ENCODE data around the gene MYH7B. TPM values are rescaled to one million over a fixed set of nuclear protein-coding genes. Genes with fewer than 3 reads are reported as not detected.

MYH7B gene
- total and polyA plus RNA-seq, 2 donors (not counting 3 experiments of a cell fraction or from before 2014, with no cell fraction given): 0.03 TPM; not detected in 1

DNA sequence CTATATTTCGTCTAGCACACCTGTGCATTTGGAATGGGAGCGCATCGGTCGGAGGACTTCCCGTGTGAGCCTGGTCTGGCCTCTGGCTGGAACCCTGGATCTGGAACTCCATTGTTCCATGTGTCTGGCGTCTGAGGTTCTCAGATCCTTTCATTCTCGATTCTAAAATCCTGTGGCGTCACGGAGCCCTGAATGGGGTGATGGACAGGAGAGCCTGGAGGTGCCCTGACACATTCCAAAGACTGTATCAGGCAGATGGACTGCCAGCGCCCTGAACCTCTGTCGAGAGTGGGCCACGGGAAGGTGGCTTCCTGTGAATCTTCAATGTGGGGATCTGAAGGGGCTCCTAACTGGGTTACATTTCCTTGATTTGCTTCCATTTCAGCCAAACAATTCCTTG lies 20.6 kb downstream of the MYH7B start:
- H3K27ac ChIP-seq (ENCODE audit: insufficient read depth, low read depth, low read length): no peak overlapping the region
- no peaks in the 10 kb centered on the region for H3K36me3 ChIP-seq (ENCODE audit: control insufficient read depth in 2 of 2, extremely low read depth in 1 of 2, insufficient read depth in 2 of 2, low read length in 2 of 2)
- dilution Hi-C loops (cut with MboI; ENCODE audit: extremely low pct_ligation_motif_present, low sequenced_read_pairs): no loop called here
- intact Hi-C loops (cut with micrococcal nuclease): no loop called here
- no peak for DNase-seq (ENCODE audit: low read depth, low spot score)
- no peaks in the 10 kb centered on the region for H3K27me3 ChIP-seq (ENCODE audit: control insufficient read depth in 2 of 2, insufficient read depth in 2 of 2, low read length in 2 of 2)
- H3K4me2 ChIP-seq (ENCODE audit: insufficient read depth, low read length): no peak overlapping the region
- FAIRE-seq: no peak
- ChIA-PET CTCF (interaction anchor here (1.8 to 1.9 kb wide), 2 partner anchors 20 to 102 kb away, joined by 4 to 7 read pairs; partner anchors contain the start of genes GSS and MYH7B), POLR2A (no interaction called here)
- no peak for TF ChIP-seq FOS (IDR thresholded peaks at IDR 0.05; ENCODE audit: borderline replicate concordance, insufficient read depth, low read length)
- no peak for TF ChIP-seq JUN (IDR thresholded peaks at IDR 0.05; ENCODE audit: borderline replicate concordance, insufficient read depth, insufficient read length, low read depth)
- TF ChIP-seq GATA2 (IDR thresholded peaks at IDR 0.05; ENCODE audit: insufficient read depth, insufficient read length, low read depth, low read length): no peak
- TF ChIP-seq EZH2 (IDR thresholded peaks at IDR 0.05; ENCODE audit: borderline replicate concordance, low read depth, low read length, severe bottlenecking): no peak
- no peak for TF ChIP-seq POLR2A (IDR thresholded peaks at IDR 0.05; ENCODE audit: low read depth, low read length)
- TF ChIP-seq POLR2AphosphoS5 (IDR thresholded peaks at IDR 0.05; ENCODE audit: insufficient read depth, low read depth, low read length): no peak
- no peak for TF ChIP-seq MYC (IDR thresholded peaks at IDR 0.05; ENCODE audit: low read depth, low read length)
- TF ChIP-seq, protein P1, sequence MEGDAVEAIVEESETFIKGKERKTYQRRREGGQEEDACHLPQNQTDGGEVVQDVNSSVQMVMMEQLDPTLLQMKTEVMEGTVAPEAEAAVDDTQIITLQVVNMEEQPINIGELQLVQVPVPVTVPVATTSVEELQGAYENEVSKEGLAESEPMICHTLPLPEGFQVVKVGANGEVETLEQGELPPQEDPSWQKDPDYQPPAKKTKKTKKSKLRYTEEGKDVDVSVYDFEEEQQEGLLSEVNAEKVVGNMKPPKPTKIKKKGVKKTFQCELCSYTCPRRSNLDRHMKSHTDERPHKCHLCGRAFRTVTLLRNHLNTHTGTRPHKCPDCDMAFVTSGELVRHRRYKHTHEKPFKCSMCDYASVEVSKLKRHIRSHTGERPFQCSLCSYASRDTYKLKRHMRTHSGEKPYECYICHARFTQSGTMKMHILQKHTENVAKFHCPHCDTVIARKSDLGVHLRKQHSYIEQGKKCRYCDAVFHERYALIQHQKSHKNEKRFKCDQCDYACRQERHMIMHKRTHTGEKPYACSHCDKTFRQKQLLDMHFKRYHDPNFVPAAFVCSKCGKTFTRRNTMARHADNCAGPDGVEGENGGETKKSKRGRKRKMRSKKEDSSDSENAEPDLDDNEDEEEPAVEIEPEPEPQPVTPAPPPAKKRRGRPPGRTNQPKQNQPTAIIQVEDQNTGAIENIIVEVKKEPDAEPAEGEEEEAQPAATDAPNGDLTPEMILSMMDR (IDR thresholded peaks at IDR 0.05; ENCODE audit: extremely low read depth in 1 of 2, insufficient read depth in 1 of 2, low read depth in 1 of 2, low read length in 2 of 2): no peak
- TF ChIP-seq, protein P2, sequence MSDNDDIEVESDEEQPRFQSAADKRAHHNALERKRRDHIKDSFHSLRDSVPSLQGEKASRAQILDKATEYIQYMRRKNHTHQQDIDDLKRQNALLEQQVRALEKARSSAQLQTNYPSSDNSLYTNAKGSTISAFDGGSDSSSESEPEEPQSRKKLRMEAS (IDR thresholded peaks at IDR 0.05; ENCODE audit: insufficient read depth, insufficient read length): no peak
- no peaks in the 10 kb centered on the region for H3K79me2 ChIP-seq (ENCODE audit: control insufficient read depth, insufficient read depth, low read length)
- no peak overlapping the region for H2AFZ ChIP-seq (ENCODE audit: low read depth, low read length)
- H3K9ac ChIP-seq (replicated peaks; ENCODE audit: extremely low read depth, insufficient read depth, low read length): no peak overlapping the region
- H3K9me1 ChIP-seq (replicated peaks; ENCODE audit: control insufficient read depth, extremely low read depth, insufficient read depth, low read length): no peaks in the 10 kb centered on the region
- BruUV-seq (replicated peaks): no TSS peak
- H4K20me1 ChIP-seq (replicated peaks; ENCODE audit: control insufficient read depth, extremely low read depth, insufficient read depth, low read length): no peaks in the 10 kb centered on the region
- H3K4me1 ChIP-seq (ENCODE audit: control insufficient read depth, extremely low read depth, insufficient read depth, low read length): no peaks in the 10 kb centered on the region
- no peaks in the 10 kb centered on the region for H3K9me3 ChIP-seq (replicated peaks; ENCODE audit: control insufficient read depth, insufficient read depth, low read length)
- H3K4me3 ChIP-seq (replicated peaks in 1 of 3; ENCODE audit: insufficient read depth in 1 of 3, low read depth in 1 of 3, low read length in 3 of 3): no peak overlapping the region
